GM19468 (cell line): ENCODE measurements around the gene GPC3.
"Not testable (repeated sequence)": the region's sequence is repeated elsewhere in the genome, so short reads cannot be mapped to it uniquely, and the experiment has no call there.

Experiments used
- ATAC-seq: cut with Tn5 transposase; IDR thresholded peaks from one replicate; pipeline ENCODE4 v1.9.1; 2021; ENCODE audit warnings: mild to moderate bottlenecking, moderate library complexity, moderate number of reproducible peaks; ENCODE audit not compliant: unreplicated experiment; ENCODE audit errors: extremely low read depth

Gene GPC3

DNA sequence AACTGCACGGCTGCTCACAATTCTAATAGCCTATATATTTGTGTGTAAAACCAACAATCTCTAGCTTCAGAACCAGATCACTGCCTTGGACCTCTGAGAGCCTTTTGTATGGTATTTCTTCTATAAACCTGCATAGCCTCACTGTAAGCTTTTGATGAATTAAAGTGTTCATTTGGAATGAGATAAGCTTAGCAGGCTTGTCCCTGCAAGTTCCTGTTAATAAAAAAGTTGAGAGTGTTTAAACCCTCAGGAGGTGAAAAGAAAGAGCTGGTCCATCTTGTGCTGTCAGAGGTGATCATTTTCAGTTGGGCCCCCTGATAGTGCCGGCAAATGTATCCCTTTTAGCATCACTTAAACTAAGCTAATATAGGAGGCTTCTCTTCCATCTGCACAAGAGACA, 191.8 kb downstream of the GPC3 start:
- ATAC-seq: no peak

DNA sequence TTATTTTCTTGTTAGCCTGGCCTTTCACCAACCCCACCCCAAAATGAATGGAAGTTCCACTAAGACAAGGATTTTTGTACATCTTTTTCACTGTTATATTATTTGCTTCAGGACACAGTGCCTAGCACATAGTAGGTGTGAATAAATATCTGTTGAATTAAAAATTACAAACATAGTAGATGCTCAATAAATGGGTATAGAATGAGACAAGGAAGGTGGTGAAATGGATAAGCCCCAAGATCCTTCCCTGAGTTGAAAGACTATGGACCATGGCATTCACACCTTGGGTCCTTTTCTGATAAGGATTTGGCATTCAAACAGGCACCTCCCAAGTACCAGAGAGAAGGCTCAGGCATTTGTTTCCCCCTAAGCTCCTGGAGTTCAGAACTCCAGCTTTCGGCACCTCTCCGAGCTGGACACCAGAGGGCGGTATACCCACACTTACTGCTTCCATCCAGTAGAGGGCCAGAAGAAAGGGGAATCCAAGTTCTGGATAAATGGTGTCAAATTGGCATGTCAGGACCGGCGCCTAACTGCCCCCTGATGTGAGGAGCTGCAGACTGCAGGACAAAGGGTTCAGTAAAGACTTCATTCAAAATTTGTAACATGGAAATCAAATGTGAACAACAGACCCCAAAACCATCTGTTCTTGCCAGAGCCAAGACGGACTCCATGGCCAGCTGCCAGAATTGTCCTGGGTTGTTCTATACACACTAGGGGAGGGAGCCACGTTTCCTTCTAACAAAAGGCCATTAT, 193.0 kb downstream of the GPC3 start:
- peak; percentile 71 for ATAC-seq

DNA sequence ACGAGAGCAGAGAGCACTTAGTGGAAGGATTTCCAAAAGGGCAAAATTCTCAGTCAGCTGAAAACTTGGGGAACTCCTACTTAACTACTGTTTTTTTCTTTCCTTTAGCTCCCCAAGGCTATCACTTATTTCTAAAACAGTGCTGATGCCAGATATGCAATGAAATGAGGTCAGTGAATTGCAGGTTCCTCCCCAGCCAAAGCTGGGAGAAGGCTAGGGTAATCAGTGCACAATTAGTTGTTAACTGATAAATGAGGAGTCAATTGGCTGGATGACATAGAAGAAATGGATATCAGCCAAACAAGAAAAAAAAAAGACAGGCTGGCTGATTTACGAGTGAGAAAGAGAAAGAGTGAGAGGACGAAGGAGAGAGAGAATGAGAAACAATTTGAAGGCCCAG, 195.6 kb downstream of the GPC3 start:
- ATAC-seq: no peak

GRCh38 chrX:133786382-133786781, 199.0 kb downstream of the GPC3 start:
- no peak for ATAC-seq

DNA sequence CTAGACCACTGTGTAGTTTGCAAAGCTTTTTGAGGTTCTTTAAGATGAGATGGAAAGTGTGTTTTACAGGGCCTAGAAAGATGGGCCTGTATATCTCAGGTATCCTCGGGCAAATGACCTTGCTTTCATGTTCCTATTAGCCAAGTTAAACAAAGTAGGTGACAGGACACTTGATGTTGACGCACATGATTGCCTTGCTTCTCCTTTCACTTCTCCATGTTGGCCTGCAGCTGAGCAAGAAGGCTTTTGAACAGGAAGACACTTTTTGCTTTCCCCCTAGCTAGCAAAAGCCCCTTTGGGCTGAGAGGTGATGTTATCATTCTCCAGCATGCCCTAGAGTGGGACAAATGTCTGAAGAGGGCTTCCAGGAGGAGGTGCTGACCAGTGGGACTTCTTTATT, 202.1 kb downstream of the GPC3 start:
- peak; percentile 76 for ATAC-seq

- ATAC-seq: no peak
Measured at GRCh38 chrX:133781174-133781573, 204.2 kb downstream of the GPC3 start.

GRCh38 chrX:133776072-133776471, 209.3 kb downstream of the GPC3 start:
- no peak for ATAC-seq

DNA sequence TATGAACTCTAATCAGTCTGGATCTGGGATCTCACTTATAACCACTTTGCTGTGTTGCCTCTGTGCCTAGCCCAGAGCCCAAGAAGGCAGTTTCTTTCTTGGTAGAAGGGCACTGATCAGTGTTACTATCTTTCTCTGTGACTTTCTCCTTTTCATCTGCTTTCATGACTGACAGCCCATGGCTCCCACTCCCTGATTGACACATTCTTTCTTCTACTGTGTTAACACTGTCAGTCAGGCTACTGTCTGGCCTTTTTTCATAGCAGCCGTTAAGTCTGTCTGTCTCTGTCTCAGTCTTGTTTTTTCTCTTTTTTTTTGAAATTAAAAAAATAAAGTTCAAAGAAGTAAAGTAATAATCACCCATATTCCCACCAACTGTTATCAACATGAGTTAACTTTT, 210.6 kb downstream of the GPC3 start:
- ATAC-seq: no peak

- no peak for ATAC-seq
Measured at GRCh38 chrX:133771086-133771646, 214.2 kb downstream of the GPC3 start.

- ATAC-seq: not testable (repeated sequence)
Measured at GRCh38 chrX:133762976-133763548, 222.3 kb downstream of the GPC3 start.

DNA sequence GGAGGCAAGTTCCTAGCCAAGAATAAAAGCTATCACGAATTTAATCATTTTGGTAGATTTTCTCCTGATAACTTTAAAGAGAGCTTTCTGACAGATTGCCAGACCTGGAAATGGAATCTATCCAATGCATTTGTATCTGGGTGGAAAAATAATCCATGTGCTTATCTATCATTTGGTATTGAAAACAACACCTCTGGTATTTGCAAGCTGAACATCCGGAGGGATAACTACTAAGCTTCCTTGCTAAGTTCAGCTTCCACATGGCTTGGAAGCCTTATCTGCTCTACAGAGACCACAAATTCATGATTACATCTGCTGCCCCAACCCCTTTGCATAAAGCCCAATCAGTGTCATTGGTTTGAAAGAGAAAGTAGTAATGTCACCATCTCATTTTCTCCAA, 230.7 kb downstream of the GPC3 start:
- ATAC-seq: no peak

GRCh38 chrX:133749951-133750350, 235.4 kb downstream of the GPC3 start:
- no peak for ATAC-seq

DNA sequence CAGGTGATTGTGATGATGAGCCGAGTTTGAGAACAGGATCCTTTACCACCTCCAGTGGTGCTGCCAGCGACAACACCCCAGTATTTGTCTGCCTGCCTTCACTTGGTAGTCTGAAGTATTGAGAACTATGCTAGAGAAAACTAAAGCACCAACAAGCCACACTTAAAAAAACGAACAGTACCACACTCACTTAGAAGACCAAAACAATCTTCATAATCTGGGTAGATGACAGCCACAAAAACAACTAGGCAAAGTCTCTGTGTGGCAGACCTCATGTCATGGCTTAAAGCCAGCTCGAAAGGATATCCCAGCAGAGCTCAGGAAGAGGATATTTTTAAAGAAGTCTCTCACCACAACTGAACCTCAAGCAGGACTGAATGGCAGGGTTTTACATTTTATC, 236.0 kb downstream of the GPC3 start:
- ATAC-seq: no peak

DNA sequence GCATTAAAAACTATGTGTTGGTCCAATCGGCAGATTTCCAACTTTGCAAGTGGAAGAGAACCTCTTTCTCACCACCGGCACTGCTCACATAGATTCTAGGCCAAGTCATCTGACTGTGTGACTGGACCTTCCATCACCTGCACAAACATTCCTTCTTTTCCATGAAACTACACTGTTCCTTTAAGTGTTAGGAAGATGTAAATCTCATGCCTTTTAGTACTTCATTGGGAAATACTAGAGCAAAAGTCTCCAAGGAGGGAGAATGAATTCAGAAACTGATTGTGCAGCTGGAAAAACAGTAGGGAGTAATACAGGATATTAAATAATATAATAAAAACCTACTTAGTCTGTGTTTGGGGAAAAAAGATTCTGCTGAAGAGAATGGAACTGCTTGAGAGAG, 238.2 kb downstream of the GPC3 start:
- ATAC-seq: no peak

DNA sequence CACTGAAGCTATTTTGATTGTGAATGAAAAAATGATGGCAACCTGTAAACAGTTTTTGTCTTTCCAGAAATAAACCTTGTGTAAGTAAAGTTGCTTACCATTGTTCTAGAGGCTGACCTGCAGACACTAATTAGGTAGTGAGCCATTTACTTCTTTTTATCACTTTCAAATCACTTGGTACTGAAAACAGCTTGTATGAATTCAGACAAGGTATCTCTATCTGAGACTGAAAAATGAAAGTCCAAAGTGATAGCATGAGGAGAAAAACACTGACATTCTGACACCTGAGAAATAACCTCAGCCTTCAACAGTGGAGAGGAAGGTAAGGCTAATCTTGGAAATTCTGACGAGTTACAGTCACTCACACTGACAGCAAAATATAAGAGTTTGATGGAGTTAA, 238.8 kb downstream of the GPC3 start:
- no peak for ATAC-seq

DNA sequence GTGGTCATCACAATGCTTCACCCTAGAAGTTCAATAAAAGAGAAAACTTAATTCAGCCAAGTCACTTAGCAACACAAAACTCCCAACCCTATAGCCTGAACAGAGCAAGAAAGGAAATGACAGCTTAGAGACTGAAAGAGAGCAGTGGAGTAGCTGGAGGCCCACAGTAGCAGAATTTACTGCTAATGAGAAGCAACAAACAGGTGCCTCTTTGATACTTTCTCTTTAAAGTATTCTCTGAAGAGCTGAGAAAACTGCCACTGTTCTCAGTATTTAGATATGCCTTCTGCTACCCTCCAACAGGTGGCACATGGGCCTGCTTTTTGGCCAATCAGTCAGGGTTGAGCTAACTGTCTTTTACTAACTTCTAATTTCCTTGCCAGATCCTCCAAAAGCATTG, 240.0 kb downstream of the GPC3 start:
- peak; percentile 54 for ATAC-seq

DNA sequence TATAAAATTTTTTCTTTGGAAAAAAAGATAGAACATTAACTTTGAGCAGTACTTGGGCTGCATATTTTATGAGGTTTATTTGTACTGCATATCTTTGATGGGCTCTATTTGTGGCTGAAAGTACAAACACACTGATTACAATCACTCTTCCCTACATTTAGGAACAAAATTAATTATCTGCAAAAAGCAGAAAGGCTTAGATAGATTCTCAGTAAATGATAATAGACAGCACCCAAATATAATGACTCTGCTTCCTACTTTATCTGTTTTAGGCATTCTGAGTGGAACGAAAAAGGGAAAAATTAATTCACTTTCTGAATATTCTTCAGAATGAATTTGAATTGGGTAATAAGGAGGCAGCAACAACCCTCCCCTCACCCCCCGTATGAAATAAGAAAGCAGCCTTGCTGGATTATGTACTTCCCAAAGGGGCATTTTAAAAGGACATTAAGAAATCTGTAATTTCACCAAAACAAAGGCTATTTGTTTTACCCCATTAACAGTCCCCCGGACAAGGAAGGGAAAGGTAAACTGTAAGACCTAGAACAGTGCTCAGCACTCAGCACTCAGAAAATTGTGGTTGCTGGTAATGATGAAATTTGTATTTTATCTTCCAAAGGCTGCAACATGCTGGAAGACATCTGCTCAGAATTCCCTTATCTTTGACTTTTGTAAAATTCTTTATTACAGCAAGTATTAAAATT, 242.6 kb downstream of the GPC3 start:
- ATAC-seq: no peak

DNA sequence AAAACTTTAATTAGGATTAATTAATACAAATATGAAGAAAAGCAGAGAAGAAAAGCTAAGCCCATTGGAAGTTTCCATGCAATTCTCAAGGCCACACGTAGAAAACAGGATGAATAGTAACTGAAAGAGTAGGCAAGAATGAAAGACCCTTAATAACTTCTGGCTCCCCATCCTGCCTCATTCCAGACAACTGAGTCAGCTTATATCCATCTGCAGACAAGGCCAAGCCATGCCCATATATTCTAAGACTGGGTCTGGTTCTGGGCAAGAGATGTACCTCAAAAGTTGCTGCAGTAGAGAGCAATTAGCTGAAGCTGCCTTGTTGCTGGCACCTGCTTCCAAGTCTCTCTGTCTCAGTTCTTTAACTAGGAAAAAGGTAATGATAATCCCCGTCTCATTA, 244.1 kb downstream of the GPC3 start:
- ATAC-seq: no peak

DNA sequence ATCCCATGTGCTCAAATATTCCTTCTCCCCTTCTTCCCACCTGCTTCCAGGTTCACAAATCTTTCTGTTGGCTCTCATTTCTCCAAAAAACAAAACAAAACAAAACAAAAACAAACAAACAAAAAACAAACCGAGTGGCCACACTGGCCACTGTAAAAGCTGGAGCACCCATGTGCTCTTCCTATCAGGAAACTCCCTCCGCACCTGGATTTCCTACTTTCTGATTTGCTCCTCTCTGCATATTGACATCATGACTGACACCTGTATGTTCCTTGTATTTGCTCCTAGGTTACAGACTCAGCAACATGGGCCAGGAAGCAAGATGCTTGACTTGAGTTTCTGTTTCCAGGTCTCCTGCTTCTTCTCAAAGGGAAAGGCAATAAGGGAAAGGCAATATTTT, 258.8 kb downstream of the GPC3 start:
- ATAC-seq: no peak

DNA sequence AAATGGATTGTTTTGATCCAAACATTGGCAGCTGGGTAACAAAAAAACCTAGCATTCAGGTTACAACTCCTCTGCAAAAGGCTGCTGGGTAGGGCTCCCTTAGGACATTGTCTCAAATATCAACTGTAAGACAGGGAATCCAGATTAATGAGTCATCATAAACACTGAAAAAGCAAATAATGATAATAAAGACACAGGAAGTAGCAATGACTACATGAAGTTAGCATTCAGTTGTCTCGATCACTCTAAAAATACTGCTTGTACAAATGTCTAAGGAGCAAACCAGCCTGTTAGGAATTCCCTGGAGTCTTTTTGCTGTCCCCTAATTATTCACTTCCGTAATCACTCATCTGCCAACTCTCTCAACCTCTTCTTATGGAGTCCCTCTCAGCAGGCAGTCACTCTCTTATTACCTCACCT, 259.2 kb downstream of the GPC3 start:
- ATAC-seq: no peak

DNA sequence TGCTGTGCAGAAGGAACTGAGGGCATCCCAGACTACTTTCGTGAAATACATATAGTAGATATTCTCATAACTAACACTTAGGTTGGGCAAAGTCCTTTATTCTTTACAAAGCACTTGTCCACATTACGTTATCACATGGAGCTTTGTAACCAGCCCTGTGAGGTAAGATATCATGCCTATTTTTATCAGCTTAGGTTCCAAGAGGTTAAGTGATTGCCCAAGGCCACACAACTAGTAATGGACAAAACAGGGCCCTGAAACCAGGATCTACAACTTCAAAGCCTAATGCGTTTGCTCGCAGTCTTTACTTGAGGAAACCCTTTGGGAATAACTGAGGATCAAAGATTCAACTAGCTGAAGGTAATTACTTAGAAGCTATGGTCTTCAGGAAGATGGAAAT, 261.5 kb downstream of the GPC3 start:
- no peak for ATAC-seq
